ENCODE data around the gene VAPB.
"Not testable (repeated sequence)": the region's sequence is repeated elsewhere in the genome, so short reads cannot be mapped to it uniquely, and the experiment has no call there.

VAPB gene

GRCh38 chr20:58406422-58407001 lies 17.5 kb downstream of the VAPB start:
- DNase-seq (ENCODE audit: low read depth in 4 of 4, low spot score in 1 of 4) = no peak

DNA sequence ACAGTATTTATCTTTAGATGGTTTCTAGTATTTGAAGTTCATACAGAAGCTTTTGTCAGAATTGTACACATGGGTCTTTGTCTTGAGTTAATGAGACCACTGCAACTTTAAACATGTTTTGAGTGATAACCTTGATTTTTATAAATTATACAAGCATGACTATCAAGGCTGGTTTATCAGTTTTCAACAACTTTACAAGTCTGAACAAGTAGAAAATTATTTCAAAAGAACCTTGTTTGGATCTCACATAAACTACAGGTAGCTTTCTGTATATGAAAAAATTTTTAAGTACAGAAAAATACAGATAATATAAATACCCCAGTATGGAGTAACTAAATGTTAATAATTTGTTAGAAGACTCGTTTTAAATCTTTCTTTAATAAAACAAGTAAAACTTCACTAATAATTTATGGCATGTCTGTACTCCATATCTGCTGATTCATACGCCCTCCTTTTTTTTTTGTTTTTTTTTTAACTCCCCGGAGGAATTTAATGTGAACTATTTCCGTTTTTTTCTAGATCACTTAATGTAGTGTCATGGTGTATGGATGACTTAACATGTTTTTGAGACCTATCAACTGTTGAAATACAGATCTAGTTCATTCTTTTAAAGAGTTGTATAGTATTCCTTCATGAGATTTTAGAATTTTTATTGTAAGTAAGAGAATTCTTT lies 18.3 kb downstream of the VAPB start:
- DNase-seq (ENCODE audit: low read depth in 4 of 4, low spot score in 1 of 4) = no peak

GRCh38 chr20:58407966-58408557 lies 19.0 kb downstream of the VAPB start:
- DNase-seq (ENCODE audit: low read depth in 4 of 4, low spot score in 1 of 4) = peak in 1 of 4 experiments; percentile 4

GRCh38 chr20:58408603-58409246 lies 19.7 kb downstream of the VAPB start:
- no peak for DNase-seq (ENCODE audit: low read depth in 4 of 4, low spot score in 1 of 4)

- DNase-seq (ENCODE audit: low read depth in 4 of 4, low spot score in 1 of 4) = not testable (repeated sequence)
Observed at GRCh38 chr20:58414216-58414615, 25.2 kb downstream of the VAPB start.

DNA sequence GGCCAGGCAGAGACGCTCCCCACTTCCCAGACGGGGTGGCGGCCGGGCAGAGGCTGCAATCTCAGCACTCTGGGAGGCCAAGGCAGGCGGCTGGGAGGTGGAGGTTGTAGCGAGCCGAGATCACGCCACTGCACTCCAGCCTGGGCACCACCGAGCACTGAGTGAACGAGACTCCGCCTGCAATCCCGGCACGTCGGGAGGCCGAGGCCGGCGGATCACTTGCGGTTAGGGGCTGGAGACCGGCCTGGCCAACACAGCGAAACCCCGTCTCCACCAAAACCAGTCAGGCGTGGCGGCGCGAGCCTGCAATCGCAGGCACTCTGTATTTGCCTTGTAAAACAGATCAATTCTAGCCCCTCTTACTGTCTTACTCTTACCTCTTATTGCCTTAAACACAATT lies 25.8 kb downstream of the VAPB start:
- not testable (repeated sequence) for DNase-seq (ENCODE audit: low read depth in 4 of 4, low spot score in 1 of 4)

DNA sequence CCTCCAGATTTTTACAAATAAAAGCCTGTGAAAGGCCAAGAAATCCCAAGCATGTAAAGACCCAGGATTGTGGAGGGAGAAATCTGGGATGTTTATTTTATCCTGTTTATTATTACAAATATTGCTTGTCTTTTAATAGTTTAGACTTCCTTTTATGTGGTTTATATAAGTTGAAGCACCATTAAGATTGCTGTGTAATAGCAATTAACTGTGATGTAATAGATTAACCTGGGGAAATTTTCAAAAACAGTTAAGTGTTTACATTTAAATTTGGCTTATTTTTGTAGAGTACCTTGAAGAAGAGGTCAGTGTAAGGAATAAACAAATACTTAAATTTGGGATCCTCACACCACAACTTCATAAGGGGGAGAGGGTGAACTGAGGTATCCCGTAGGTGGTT lies 27.0 kb downstream of the VAPB start:
- no peak for DNase-seq (ENCODE audit: low read depth in 4 of 4, low spot score in 1 of 4)

GRCh38 chr20:58416835-58417234 lies 27.8 kb downstream of the VAPB start:
- no peak for DNase-seq (ENCODE audit: low read depth in 4 of 4, low spot score in 1 of 4)

GRCh38 chr20:58417438-58417837 lies 28.4 kb downstream of the VAPB start:
- no peak for DNase-seq (ENCODE audit: low read depth in 4 of 4, low spot score in 1 of 4)

GRCh38 chr20:58418949-58419748 lies 30.1 kb downstream of the VAPB start:
- DNase-seq (ENCODE audit: low read depth in 4 of 4, low spot score in 1 of 4) = no peak

DNA sequence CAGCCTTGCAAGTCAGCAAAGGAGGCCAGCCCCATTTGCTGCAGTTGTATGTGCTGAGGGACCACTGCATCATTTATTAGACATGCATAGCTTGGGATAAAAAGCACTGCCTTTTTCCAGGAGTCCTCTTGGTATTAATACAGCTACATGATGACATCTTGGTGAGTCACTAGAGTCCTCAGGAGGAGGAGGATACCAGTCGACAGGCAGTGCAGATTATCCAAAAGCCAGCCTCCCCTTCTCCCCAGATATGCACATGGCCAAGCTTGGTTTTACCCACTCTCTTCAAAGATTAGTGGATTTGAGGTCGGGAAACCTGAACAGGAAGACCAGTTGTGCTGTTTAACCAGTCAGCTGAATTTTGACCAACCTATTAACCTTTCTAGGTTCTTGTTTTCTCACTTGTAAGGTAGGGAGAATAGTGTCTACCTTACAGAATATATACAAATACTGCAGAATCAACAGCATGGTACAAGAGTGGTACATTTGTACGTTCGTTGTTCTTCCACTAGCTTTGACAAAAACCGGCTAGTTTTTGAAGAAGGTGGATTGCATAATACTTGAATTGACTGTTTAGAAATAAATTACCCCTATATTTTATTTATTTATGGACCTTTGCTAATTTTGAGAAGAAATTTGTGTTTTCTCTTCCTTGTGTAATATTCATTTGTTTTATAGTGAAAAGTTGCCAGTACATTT lies 31.9 kb downstream of the VAPB start:
- DNase-seq (ENCODE audit: low read depth in 4 of 4, low spot score in 1 of 4) = no peak

- DNase-seq (ENCODE audit: low read depth in 4 of 4, low spot score in 1 of 4) = no peak
Observed at GRCh38 chr20:58421497-58421850, 32.4 kb downstream of the VAPB start.

GRCh38 chr20:58424218-58424969 lies 35.4 kb downstream of the VAPB start:
- no peak for DNase-seq (ENCODE audit: low read depth in 4 of 4, low spot score in 1 of 4)

GRCh38 chr20:58427571-58427970 lies 38.5 kb downstream of the VAPB start:
- not testable (repeated sequence) for DNase-seq (ENCODE audit: low read depth in 4 of 4, low spot score in 1 of 4)

DNA sequence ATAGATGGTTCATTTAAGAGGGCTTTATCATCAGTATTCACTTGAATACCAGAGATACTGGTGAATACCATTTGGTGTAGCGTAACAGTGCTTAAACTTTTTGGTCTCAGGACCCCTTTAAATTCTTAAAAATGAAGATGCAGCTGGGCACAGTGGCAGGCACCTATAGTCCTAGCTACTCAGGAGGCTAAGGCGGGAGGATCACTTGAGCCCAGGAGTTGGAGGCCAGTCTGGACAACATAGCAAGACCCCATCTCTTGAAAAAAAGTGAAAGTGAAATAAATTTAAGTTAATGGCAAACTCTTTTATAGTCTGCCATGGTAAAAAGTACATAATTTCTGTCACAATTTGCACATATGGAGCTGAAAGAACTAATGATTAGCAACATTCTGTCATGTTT lies 39.3 kb downstream of the VAPB start:
- no peak for DNase-seq (ENCODE audit: low read depth in 4 of 4, low spot score in 1 of 4)

GRCh38 chr20:58429303-58429702 lies 40.3 kb downstream of the VAPB start:
- no peak for DNase-seq (ENCODE audit: low read depth in 4 of 4, low spot score in 1 of 4)

DNA sequence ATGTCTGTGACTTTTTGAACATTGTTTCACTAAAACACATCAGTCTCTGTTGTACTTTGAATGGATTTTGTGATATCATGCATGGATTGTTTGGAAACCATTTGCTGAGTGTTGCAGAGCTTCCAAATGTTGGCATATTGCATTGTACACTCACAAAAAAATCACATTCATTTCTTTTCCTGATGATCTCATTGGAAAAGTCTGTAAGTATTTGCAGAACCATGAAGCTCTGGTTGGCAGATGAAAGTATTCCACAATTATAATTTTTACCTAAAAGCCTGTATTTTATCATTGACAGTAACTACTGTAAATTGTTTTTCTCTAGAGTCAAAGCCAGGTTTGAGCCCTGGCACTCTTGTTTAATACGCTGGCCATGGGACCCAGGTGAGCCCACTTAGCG lies 42.1 kb downstream of the VAPB start:
- no peak for DNase-seq (ENCODE audit: low read depth in 4 of 4, low spot score in 1 of 4)

DNA sequence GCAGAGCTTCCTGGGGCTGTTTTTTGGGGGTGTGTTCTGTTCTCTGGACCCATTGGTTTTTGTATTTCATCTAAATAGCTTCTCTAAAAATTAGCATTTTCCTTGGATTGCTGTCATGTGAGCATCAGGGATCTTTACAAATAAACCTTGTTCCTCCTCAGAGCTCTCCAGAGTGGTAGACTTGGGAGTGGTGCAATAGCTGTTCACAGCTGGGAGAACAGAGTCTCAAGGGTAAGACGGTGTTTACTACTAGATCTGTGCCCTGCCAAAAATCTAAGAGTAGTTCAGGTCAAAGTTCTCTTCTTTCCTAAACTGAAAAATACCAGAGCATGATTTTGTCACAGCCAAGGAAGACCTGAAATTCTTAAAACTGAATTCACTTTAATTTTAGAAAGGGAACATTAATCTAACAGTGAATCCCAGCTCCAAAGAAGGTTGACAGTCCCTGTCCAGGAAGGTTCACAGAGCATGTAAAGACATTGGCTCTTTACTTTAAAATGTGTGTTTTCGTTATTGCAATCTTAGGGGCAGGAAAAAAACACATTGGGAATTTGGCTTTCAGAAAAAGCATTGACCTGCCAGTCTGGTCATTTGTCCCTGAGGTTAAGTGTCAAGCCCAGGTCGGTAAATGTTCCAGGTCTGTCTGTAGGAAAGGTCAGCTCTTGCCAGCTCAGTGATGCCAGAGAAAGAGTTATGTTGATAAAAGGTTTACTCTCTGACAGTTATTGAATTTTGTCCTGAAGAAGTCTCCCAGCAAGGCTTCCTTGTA lies 43.3 kb downstream of the VAPB start:
- DNase-seq (ENCODE audit: low read depth in 4 of 4, low spot score in 1 of 4) = no peak

DNA sequence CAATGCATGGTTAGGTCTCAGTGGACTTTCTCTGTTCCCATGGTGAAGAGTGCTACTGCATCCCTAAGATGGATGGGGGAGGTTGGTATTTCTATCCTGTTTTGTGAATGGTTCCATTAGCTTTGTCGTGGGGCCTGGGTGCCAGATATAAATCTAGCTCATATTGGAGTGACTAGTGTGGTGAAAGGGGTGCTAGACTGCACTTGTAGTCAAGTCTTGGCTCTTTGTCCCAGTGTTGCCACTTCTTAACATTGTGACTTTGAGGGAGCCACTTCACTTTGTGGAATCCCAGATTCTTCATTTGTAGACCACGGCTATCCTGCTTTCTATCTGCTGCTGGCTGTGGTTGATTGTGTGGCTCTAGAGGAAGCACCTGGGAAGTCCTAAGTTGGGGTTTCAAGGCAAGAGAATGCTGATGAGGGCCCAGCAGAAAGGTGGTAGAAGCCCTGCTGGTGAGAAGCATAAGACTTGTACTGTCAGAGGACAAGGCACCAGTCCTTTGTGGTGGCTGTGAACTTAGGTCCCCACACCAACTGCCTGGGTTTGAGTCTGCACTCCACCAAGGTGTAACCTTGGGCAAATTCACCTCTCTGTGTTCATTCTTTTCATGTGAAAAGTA lies 44.1 kb downstream of the VAPB start:
- no peak for DNase-seq (ENCODE audit: low read depth in 4 of 4, low spot score in 1 of 4)

Measured in stimulated activated CD4-positive, alpha-beta T cell treated with anti-CD3 and anti-CD28 coated beads, Interleukin-1b, Interleukin-23, amount 100 ng/mL, for 24 hours (primary cell).